Measurements from ENCODE around the gene TRIP13. TPM values are rescaled to one million over a fixed set of nuclear protein-coding genes. Genes with fewer than 3 reads are reported as not detected.

The TRIP13 gene
- polyA plus RNA-seq, 1 experiment = 20.4 TPM

GRCh38 chr5:860506-861150 is 32.1 kb upstream of the TRIP13 start:
- POLR2A ChIA-PET = no interaction called here
- no peaks in the 10 kb centered on the region for H3K27me3 ChIP-seq (ENCODE audit: control insufficient read depth, insufficient read depth, low read length)
- H3K36me3 ChIP-seq (ENCODE audit: control insufficient read depth, insufficient read depth, low read length) = peaks cover 20% of the 10 kb centered on the region
- TF ChIP-seq CTCF (IDR thresholded peaks at IDR 0.05; ENCODE audit: insufficient read depth, low read depth, low read length) = no peak
- CTCF ChIA-PET = no interaction called here
- DNase-seq (ENCODE audit: low read depth) = no peak
- no peak overlapping the region for H3K4me3 ChIP-seq (ENCODE audit: low read depth, low read length)

DNA sequence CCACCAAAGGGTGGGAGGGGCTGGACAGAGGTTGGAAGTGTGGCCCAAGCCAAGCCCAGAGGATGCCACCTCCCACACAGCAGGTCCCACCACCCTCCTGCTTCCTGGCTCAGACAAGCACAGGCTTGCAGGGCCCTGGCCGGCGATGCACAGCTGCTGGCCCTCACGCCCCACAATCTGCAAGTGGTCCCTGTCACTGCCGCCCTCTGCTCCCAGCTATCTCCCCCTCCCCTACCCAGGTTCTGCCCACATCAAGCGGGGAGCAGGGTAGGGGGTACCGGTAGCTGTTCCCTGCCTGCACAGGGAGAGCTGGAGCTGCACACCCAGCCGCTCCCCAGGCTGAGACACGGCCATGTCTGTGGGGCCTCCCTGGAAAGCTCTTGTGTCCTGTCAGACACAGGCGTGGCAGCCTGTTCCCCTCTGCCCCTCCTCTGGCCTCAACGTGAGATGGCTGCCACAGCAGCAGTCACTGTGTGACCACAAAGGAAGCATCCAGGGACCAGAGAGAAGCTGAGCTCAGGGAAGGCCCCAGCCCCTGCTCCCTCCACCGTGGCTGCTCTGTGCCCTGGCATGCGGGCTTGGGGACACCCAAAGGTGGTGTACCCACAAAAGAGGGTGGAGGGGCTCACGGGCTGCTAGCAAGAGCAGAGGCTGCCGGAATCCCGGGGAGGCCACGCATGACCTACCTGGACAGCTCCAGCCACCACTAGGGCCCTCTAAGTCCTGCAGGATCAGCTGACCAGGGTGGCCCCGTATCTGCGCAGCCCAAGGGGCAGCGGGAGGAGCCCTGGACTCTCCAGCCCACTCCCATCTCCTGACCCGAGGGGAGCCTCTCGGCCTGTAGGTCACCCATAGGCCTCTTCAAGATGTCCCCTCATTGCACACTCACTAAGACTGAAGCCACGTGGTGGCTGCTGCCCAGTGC is 31.0 kb upstream of the TRIP13 start:
- no peak for TF ChIP-seq CTCF (IDR thresholded peaks at IDR 0.05; ENCODE audit: insufficient read depth, low read depth, low read length)
- ChIA-PET CTCF (no interaction called here), POLR2A (no interaction called here)
- no peak overlapping the region for H3K4me3 ChIP-seq (ENCODE audit: low read depth, low read length)
- no peak for DNase-seq (ENCODE audit: low read depth)
- peaks cover 28% of the 10 kb centered on the region for H3K36me3 ChIP-seq (ENCODE audit: control insufficient read depth, insufficient read depth, low read length)
- no peaks in the 10 kb centered on the region for H3K27me3 ChIP-seq (ENCODE audit: control insufficient read depth, insufficient read depth, low read length)

DNA sequence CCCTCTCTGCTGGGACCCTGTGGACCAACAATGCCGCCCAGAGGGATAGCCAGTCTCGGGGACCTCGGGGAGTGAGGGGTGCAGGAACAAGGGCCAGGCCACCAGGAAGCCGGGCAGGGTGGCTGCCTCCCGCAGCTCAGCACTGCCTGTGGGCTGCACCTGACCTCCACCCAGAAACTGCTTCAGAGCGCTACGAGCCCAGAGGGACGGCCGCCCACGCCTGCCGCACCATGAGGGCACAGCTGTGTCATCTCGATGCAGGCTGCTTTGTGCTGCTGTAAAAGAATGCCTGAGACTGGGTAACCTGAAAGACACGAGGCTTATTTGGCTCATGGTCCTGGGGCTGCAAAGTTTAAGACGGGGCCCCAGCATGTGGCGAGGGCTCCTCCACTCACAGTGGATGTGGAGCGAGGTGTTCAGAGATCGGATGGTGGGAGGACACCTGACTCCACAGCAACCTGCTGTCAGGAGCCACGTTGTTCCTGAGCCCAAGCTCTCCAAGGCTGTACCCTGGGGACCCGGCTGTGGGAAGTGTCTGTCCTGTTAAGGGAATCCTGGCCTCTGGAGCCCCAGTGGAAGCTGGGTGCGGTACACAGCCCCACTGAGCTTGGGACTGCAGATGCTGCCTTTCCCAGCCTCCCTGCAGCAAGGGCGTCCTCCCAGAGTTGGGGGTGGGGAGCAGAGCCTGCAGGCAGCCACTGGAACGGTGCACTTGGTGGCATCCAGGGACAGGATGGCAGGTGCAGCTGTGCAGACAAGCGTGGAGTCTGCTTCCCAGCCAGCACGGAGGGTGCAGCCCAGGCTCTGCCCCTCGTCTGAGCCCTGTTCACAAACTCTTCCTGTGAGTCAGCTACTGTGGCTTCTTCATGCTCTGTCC is 30.1 kb upstream of the TRIP13 start:
- CTCF ChIA-PET = interaction anchor here (0.6 kb wide), 1 partner anchor 923 kb away, joined by 3 read pairs; no protein-coding TSS in a partner anchor
- Histone ChIP-seq H3K36me3 (ENCODE audit: control insufficient read depth, insufficient read depth, low read length) (peaks cover 32% of the 10 kb centered on the region), H3K4me3 (ENCODE audit: low read depth, low read length) (no peak overlapping the region), H3K27me3 (ENCODE audit: control insufficient read depth, insufficient read depth, low read length) (no peaks in the 10 kb centered on the region)
- POLR2A ChIA-PET = no interaction called here
- no peak for DNase-seq (ENCODE audit: low read depth)
- no peak for TF ChIP-seq CTCF (IDR thresholded peaks at IDR 0.05; ENCODE audit: insufficient read depth, low read depth, low read length)

DNA sequence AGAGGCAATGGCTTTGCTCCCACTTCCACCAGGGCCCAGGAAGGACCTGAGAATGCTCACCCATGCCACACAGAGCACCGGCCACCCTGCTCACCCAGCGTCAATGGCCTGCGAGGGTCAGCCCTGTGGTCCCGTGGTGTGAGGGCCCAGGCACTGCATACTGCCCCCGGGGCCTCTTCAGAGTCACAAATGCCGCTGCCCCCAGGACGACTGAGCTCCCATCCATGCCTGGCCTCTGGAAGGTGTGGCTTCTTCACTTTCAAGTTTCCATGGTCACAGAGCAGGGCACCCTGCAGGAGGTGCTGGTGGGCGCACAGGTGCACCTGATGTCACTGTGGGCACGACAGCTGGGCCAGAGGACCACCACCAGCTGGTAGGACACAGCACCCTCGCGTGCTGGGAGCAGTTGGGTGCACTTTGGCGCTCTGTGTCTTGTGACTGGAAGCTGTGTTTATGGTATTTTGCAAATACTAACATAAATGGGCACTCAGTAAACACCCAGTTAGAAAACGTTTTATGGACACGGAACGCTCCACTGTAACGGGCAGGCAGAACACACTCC is 29.4 kb upstream of the TRIP13 start:
- Histone ChIP-seq H3K4me3 (ENCODE audit: low read depth, low read length) (no peak overlapping the region), H3K36me3 (ENCODE audit: control insufficient read depth, insufficient read depth, low read length) (peaks cover 36% of the 10 kb centered on the region), H3K27me3 (ENCODE audit: control insufficient read depth, insufficient read depth, low read length) (no peaks in the 10 kb centered on the region)
- DNase-seq (ENCODE audit: low read depth) = no peak
- ChIA-PET POLR2A (no interaction called here), CTCF (no interaction called here)
- no peak for TF ChIP-seq CTCF (IDR thresholded peaks at IDR 0.05; ENCODE audit: insufficient read depth, low read depth, low read length)
